HCT116 (cell line): Measurements from ENCODE around the gene UVRAG. TPM values are rescaled to one million over a fixed set of nuclear protein-coding genes. Genes with fewer than 3 reads are reported as not detected.

Experiments
- ATAC-seq: fragments of 200-7000 bp; cut with Tn5 transposase; 2 replicates; pipeline ENCODE4 v1.9.1; 2020; ENCODE audit warnings: mild to moderate bottlenecking, moderate library complexity
- BruUV-seq: library from RNA; stranded (reverse); fragments of 400-500 nt; replicated peaks from 2 replicates; lab custom pipeline; 2021; lab: Mats Ljungman, UMichigan
- CTCF ChIA-PET: fragments of 300-600 bp; sonication (Branson Sonifier 250); formaldehyde crosslinking; loops from one replicate; lab custom pipeline; 2021; ENCODE audit warnings: antibody characterized with exemption; lab: Charles Lee
- POLR2A ChIA-PET: fragments of 300-600, 350-600 bp; sonication (Branson Sonifier 250); formaldehyde crosslinking; loops from one replicate; lab custom pipeline; 2021; ENCODE audit warnings: antibody characterized with exemption; lab: Charles Lee
- RAD21 ChIA-PET, 2 experiments: fragments of 300-600 bp; sonication (Branson Sonifier 250); formaldehyde crosslinking; loops; one replicate each; lab custom pipeline; 2023; ENCODE audit warnings: low total read pairs in 2 of 2; ENCODE audit not compliant: uncharacterized antibody in 2 of 2, unreplicated experiment in 2 of 2, low non-redundant PET in 1 of 2; lab: Charles Lee
- DNase-seq: peaks from one replicate; pipeline ENCODE4 v3.0.0-alpha.2; 2010; ENCODE audit warnings: low read depth, low spot score
- H2AFZ ChIP-seq: fragments of 200-600 bp; shearing (Covaris generic), sonication (generic); 2 replicates; pipeline ENCODE4 v1.6.1; 2017; ENCODE audit warnings: low read depth, mixed run types, mixed read lengths, antibody characterized with exemption, low read length; ENCODE audit not compliant: poor library complexity, severe bottlenecking
- H3K27ac ChIP-seq: 2 replicates; pipeline ENCODE4 v1.5.1; 2012; ENCODE audit warnings: low read depth, low read length
- H3K27me3 ChIP-seq: fragments of 200-600 bp; sonication (generic); 2 replicates; pipeline ENCODE4 v1.6.1; 2016; ENCODE audit warnings: mixed run types, low read length, mixed read lengths; ENCODE audit not compliant: insufficient read depth
- H3K36me3 ChIP-seq, 2 experiments: fragments of 200-500 bp in 1 of 2; fragments of 200-600 bp in 1 of 2; sonication (Bioruptor generic) in 1 of 2; sonication (generic) in 1 of 2; 2 replicates each; pipeline versions ENCODE4 v1.5.1 to v1.6.1; 2014 to 2016; ENCODE audit warnings: low read length in 2 of 2, inconsistent platforms in 1 of 2, mixed read lengths in 1 of 2, mixed run types in 1 of 2; ENCODE audit not compliant: insufficient read depth in 2 of 2, control insufficient read depth in 1 of 2
- H3K4me1 ChIP-seq, 2 experiments: fragments of 200-600 bp in 1 of 2; sonication (generic) in 1 of 2; 2 replicates each; pipeline versions ENCODE4 v1.5.1 to v1.6.1; 2012 to 2017; ENCODE audit warnings: low read length in 2 of 2, inconsistent platforms in 1 of 2, mild to moderate bottlenecking in 1 of 2, mixed read lengths in 1 of 2, mixed run types in 1 of 2, moderate library complexity in 1 of 2; ENCODE audit not compliant: insufficient read depth in 2 of 2, control insufficient read depth in 1 of 2
- H3K4me2 ChIP-seq: fragments of 200-600 bp; sonication (generic); 2 replicates; pipeline ENCODE4 v1.6.1; 2017; ENCODE audit warnings: mixed run types, low read length, mixed read lengths
- H3K4me3 ChIP-seq, 2 experiments: fragments of 200-600 bp in 1 of 2; sonication (generic) in 1 of 2; replicated peaks in 1 of 2; 2 replicates each; pipeline ENCODE4 v1.5.1; 2011 to 2016; ENCODE audit warnings: low read length in 2 of 2, control low read depth in 1 of 2, low read depth in 1 of 2, mild to moderate bottlenecking in 1 of 2, mixed read lengths in 1 of 2, mixed run types in 1 of 2
- H3K79me2 ChIP-seq: fragments of 200-600 bp; sonication (generic); 2 replicates; pipeline ENCODE4 v1.6.1; 2017; ENCODE audit warnings: mild to moderate bottlenecking, mixed run types, low read length, moderate library complexity, mixed read lengths; ENCODE audit not compliant: insufficient read depth
- H3K9ac ChIP-seq: fragments of 200-600 bp; sonication (generic); 2 replicates; pipeline ENCODE4 v1.6.1; 2016; ENCODE audit warnings: low read length, mixed read lengths
- H3K9me2 ChIP-seq: fragments of 200-600 bp; sonication (generic), shearing (Covaris generic); 2 replicates; pipeline ENCODE4 v1.6.1; 2017; ENCODE audit warnings: mixed run types, mild to moderate bottlenecking, moderate library complexity; ENCODE audit not compliant: insufficient read depth
- H3K9me3 ChIP-seq, 2 experiments: fragments of 200-500 bp in 1 of 2; fragments of 200-600 bp in 1 of 2; sonication (Bioruptor generic) in 1 of 2; sonication (generic) in 1 of 2; 2 replicates each; pipeline ENCODE4 v1.6.1; 2014 to 2017; ENCODE audit warnings: low read length in 2 of 2, mixed read lengths in 2 of 2, inconsistent platforms in 1 of 2, low read depth in 1 of 2, mild to moderate bottlenecking in 1 of 2, mixed run types in 1 of 2, moderate library complexity in 1 of 2; ENCODE audit not compliant: control insufficient read depth in 1 of 2, insufficient read depth in 1 of 2
- H4K20me1 ChIP-seq: fragments of 200-600 bp; sonication (generic), shearing (Covaris generic); 2 replicates; pipeline ENCODE4 v1.6.1; 2017; ENCODE audit warnings: mixed run types, mild to moderate bottlenecking, moderate library complexity; ENCODE audit not compliant: insufficient read depth
- ATF3 ChIP-seq: IDR thresholded peaks from 2 replicates; pipeline ENCODE4 v1.6.1; 2012
- CBX3 ChIP-seq: IDR thresholded peaks from 2 replicates; pipeline ENCODE4 v1.6.1; 2012; ENCODE audit warnings: low read depth
- CEBPB ChIP-seq: IDR thresholded peaks from 2 replicates; pipeline ENCODE4 v1.6.1; 2012; ENCODE audit warnings: low read depth
- EGR1 ChIP-seq: IDR thresholded peaks from 2 replicates; pipeline ENCODE4 v1.6.1; 2012; ENCODE audit warnings: low read depth
- EZH2 ChIP-seq: fragments of 200-600 bp; sonication (generic); IDR thresholded peaks from 2 replicates; pipeline ENCODE4 v1.6.1; 2017; ENCODE audit warnings: antibody characterized with exemption, mixed run types
- FOSL1 ChIP-seq: IDR thresholded peaks from 2 replicates; pipeline ENCODE4 v1.6.1; 2012; ENCODE audit warnings: low read depth
- MAX ChIP-seq: IDR thresholded peaks from 2 replicates; pipeline ENCODE4 v1.6.1; 2012
- POLR2A ChIP-seq: IDR thresholded peaks from 2 replicates; pipeline ENCODE4 v1.7.0; 2011; ENCODE audit warnings: borderline replicate concordance; ENCODE audit not compliant: insufficient read depth, insufficient read length; ENCODE audit errors: extremely low read depth
- REST ChIP-seq: IDR thresholded peaks from 2 replicates; pipeline ENCODE4 v1.6.1; 2012; ENCODE audit warnings: low read depth
- SP1 ChIP-seq: IDR thresholded peaks from 2 replicates; pipeline ENCODE4 v1.6.1; 2012; ENCODE audit warnings: low read depth
- YY1 ChIP-seq: IDR thresholded peaks from 2 replicates; pipeline ENCODE4 v1.6.1; 2011; ENCODE audit warnings: low read length, low read depth, moderate library complexity, mild to moderate bottlenecking; ENCODE audit not compliant: insufficient replicate concordance; ENCODE audit errors: extremely low read depth
- ZFX ChIP-seq: fragments of 450-650 bp; IDR thresholded peaks from 2 replicates; pipeline ENCODE4 v1.6.1; 2017
- ZNF274 ChIP-seq: fragments of 200-500 bp; sonication (Bioruptor generic); IDR thresholded peaks from 2 replicates; pipeline ENCODE4 v1.6.1; 2014; ENCODE audit warnings: mild to moderate bottlenecking, low read depth, low read length, inconsistent platforms
- intact Hi-C: fragments of 100-400 bp; cut with micrococcal nuclease; formaldehyde crosslinking; loops from 2 replicates; pipeline ENCODE4 v1.10.0; 2022
- total RNA-seq: library from RNA; stranded (reverse); gene quantifications from one replicate; pipeline ENCODE4 v1.2.1, GENCODE V29; 2021; ENCODE audit not compliant: unreplicated experiment

UVRAG gene
- total RNA-seq, 1 experiment from 2014 or later: 12.3 TPM

- DNase-seq (no peak), ATAC-seq (no peak)
- ChIA-PET RAD21 (no interaction called here), CTCF (no interaction called here), POLR2A (no interaction called here)
- Histone ChIP-seq H3K36me3 (no peaks in the 10 kb centered on the region; a peak in 1 of 4 replicates), H2AFZ (no peak overlapping the region), H3K79me2 (no peaks in the 10 kb centered on the region), H3K27me3 (no peaks in the 10 kb centered on the region), H3K9ac (no peak overlapping the region), H3K4me2 (no peak overlapping the region), H3K27ac (no peak overlapping the region), H3K4me1 (no peaks in the 10 kb centered on the region), H3K9me2 (no peaks in the 10 kb centered on the region)
- BruUV-seq: no TSS peak
- intact Hi-C loops: no loop called here
- TF ChIP-seq MAX (no peak), ZFX (no peak), EGR1 (no peak), YY1 (no peak), FOSL1 (no peak), REST (no peak)
- TF ChIP-seq, all 23 proteins: peak for 0
- Histone ChIP-seq H4K20me1 (no peaks in the 10 kb centered on the region), H3K9me3 (peaks cover 3% of the 10 kb centered on the region in 2 experiments; a peak in 1 of 4 replicates), H3K4me3 (no peak overlapping the region)
Observed at GRCh38 chr11:76054330-76054729, 239.3 kb downstream of the UVRAG start.

- DNase-seq: no peak
- no peaks in the 10 kb centered on the region; a peak in 1 of 4 replicates for H3K36me3 ChIP-seq
- no peak overlapping the region for H2AFZ ChIP-seq
- ChIA-PET POLR2A (no interaction called here), CTCF (no interaction called here), RAD21 (no interaction called here)
- no peak overlapping the region for H3K9ac ChIP-seq
- H3K4me1 ChIP-seq: no peaks in the 10 kb centered on the region
- H4K20me1 ChIP-seq: no peaks in the 10 kb centered on the region
- ATAC-seq: no peak
- H3K9me3 ChIP-seq: no peaks in the 10 kb centered on the region
- H3K27me3 ChIP-seq: no peaks in the 10 kb centered on the region
- no peak overlapping the region for H3K4me2 ChIP-seq
- no TSS peak for BruUV-seq
- no peaks in the 10 kb centered on the region for H3K9me2 ChIP-seq
- H3K79me2 ChIP-seq: no peaks in the 10 kb centered on the region
- no peak overlapping the region for H3K27ac ChIP-seq
- intact Hi-C loops: no loop called here
- no peak overlapping the region for H3K4me3 ChIP-seq
- TF ChIP-seq FOSL1 (no peak), ATF3 (no peak), POLR2A (no peak), REST (no peak), SP1 (no peak), CBX3 (no peak), ZFX (no peak), EGR1 (no peak), ZNF274 (no peak), YY1 (no peak), CEBPB (no peak), EZH2 (no peak)
Observed at GRCh38 chr11:76056876-76057275, 241.9 kb downstream of the UVRAG start.
